A549 (cell line): ENCODE results near the gene SFI1. TPM values are rescaled to one million over a fixed set of nuclear protein-coding genes. Genes with fewer than 3 reads are reported as not detected.

ENCODE experiments used
- ATAC-seq, 2 experiments: fragments of 200-7000 bp in 1 of 2; fragments of >200 bp in 1 of 2; cut with Nextera tagmentation in 1 of 2; cut with Tn5 transposase in 1 of 2; 3 replicates each; pipeline versions ENCODE4 v1.8.0 to v1.9.1; 2018 to 2020; ENCODE audit warnings: mild to moderate bottlenecking in 1 of 2, moderate library complexity in 1 of 2
- CTCF ChIA-PET: fragments of 300-600 bp; sonication (Branson Sonifier 250); formaldehyde crosslinking; extraction: SDS; loops from one replicate; lab custom pipeline; 2021; ENCODE audit warnings: antibody characterized with exemption, inconsistent platforms; lab: Yijun Ruan, JAX
- POLR2A ChIA-PET: fragments of 350-600 bp; formaldehyde crosslinking; extraction: SDS; loops from one replicate; lab custom pipeline; 2021; ENCODE audit warnings: antibody characterized with exemption, inconsistent platforms; lab: Yijun Ruan, JAX
- DNase-seq, 2 experiments: peaks; one replicate each; pipeline versions ENCODE4 v3.0.0 to v3.0.0-alpha.2; 2011 to 2016; ENCODE audit warnings: low read depth in 1 of 2, low spot score in 1 of 2
- FAIRE-seq: peaks from 2 replicates; lab custom pipeline; 2011; peaks lifted over from hg19 to GRCh38; lab: Jason Lieb, UNC
- H3K27ac ChIP-seq, 2 experiments: fragments of >200 bp; sonication (Bioruptor Twin); formaldehyde crosslinking; 3 replicates each; pipeline ENCODE4 v1.5.1; 2016 to 2017
- H3K4me1 ChIP-seq: fragments of >200 bp; sonication (Bioruptor Twin); formaldehyde crosslinking; 3 replicates; pipeline ENCODE4 v1.6.1; 2016
- H3K4me2 ChIP-seq: fragments of >200 bp; sonication (Bioruptor Twin); formaldehyde crosslinking; 3 replicates; pipeline ENCODE4 v1.6.1; 2016
- H3K4me3 ChIP-seq: fragments of >200 bp; sonication (Bioruptor Twin); formaldehyde crosslinking; 3 replicates; pipeline ENCODE4 v1.5.1; 2016
- H3K9me3 ChIP-seq: fragments of >200 bp; sonication (Bioruptor Twin); formaldehyde crosslinking; 3 replicates; pipeline ENCODE4 v1.6.1; 2016
- CBX2 ChIP-seq: fragments of 200-600 bp; sonication (generic); IDR thresholded peaks from 2 replicates; pipeline ENCODE4 v1.6.1; 2016; ENCODE audit warnings: low read depth, mild to moderate bottlenecking, borderline replicate concordance
- CBX8 ChIP-seq: fragments of 200-600 bp; sonication (generic); IDR thresholded peaks from 2 replicates; pipeline ENCODE4 v1.6.1; 2016
- CEBPB ChIP-seq, 2 experiments: fragments of >200 bp in 1 of 2; sonication (Bioruptor Twin) in 1 of 2; formaldehyde crosslinking in 1 of 2; IDR thresholded peaks; 2 replicates each; pipeline ENCODE4 v1.6.1; 2012 to 2016
- EHF ChIP-seq: fragments of 250-450 bp; sonication (Bioruptor Pico); IDR thresholded peaks from 2 replicates; pipeline ENCODE4 v1.5.0; 2020; ENCODE audit warnings: mild to moderate bottlenecking
- ESRRA ChIP-seq: fragments of 150-350 bp; IDR thresholded peaks from 2 replicates; pipeline ENCODE4 v1.6.1; 2014; ENCODE audit warnings: mild to moderate bottlenecking, low read length, borderline replicate concordance
- FOSB ChIP-seq: fragments of 250-450 bp; sonication (Bioruptor Pico); IDR thresholded peaks from 2 replicates; pipeline ENCODE4 v1.5.0; 2020; ENCODE audit warnings: mild to moderate bottlenecking, moderate library complexity
- FOSL2 ChIP-seq, 2 experiments: fragments of 450-650 bp in 1 of 2; fragments of >200 bp in 1 of 2; sonication (Bioruptor Twin) in 1 of 2; formaldehyde crosslinking; IDR thresholded peaks; 2 replicates each; pipeline versions ENCODE4 v1.5.0 to v1.6.1; 2016 to 2020; ENCODE audit warnings: mild to moderate bottlenecking in 1 of 2, moderate library complexity in 1 of 2
- GATA3 ChIP-seq: IDR thresholded peaks from 2 replicates; pipeline ENCODE4 v1.6.1; 2012; ENCODE audit warnings: borderline replicate concordance
- HDAC2 ChIP-seq: fragments of 200-600 bp; sonication (generic); IDR thresholded peaks from 2 replicates; pipeline ENCODE4 v1.6.1; 2016
- HEYL ChIP-seq: fragments of 250-450 bp; sonication (Bioruptor Pico); IDR thresholded peaks from 2 replicates; pipeline ENCODE4 v1.8.0; 2021; ENCODE audit warnings: mild to moderate bottlenecking, moderate library complexity
- HOXA7 ChIP-seq: fragments of 250-450 bp; sonication (Bioruptor Pico); IDR thresholded peaks from 2 replicates; pipeline ENCODE4 v1.5.0; 2020; ENCODE audit warnings: mild to moderate bottlenecking, moderate library complexity
- HOXB5 ChIP-seq: fragments of 250-450 bp; sonication (Bioruptor Pico); IDR thresholded peaks from 2 replicates; pipeline ENCODE4 v1.5.0; 2020; ENCODE audit warnings: mild to moderate bottlenecking, moderate library complexity
- JUN ChIP-seq, 2 experiments: fragments of >200 bp; sonication (Bioruptor Twin); formaldehyde crosslinking; IDR thresholded peaks; 2 replicates in 1 of 2; 3 replicates in 1 of 2; pipeline ENCODE4 v1.6.1; 2016 to 2017
- JUNB ChIP-seq: fragments of >200 bp; sonication (Bioruptor Twin); formaldehyde crosslinking; IDR thresholded peaks from 2 replicates; pipeline ENCODE4 v1.6.1; 2016
- KDM5A ChIP-seq: fragments of 200-600 bp; sonication (generic); IDR thresholded peaks from 2 replicates; pipeline ENCODE4 v1.6.1; 2016; ENCODE audit warnings: antibody characterized with exemption, mild to moderate bottlenecking
- MAZ ChIP-seq: fragments of 150-350 bp; IDR thresholded peaks from 2 replicates; pipeline ENCODE4 v1.6.1; 2014; ENCODE audit warnings: antibody characterized with exemption, low read depth, low read length, borderline replicate concordance
- NFE2L2 ChIP-seq: fragments of 150-350 bp; conservative IDR thresholded peaks from 2 replicates; pipeline ENCODE4 v1.6.1; 2014; ENCODE audit warnings: low read length
- PHF8 ChIP-seq: fragments of 200-600 bp; sonication (generic); IDR thresholded peaks from 2 replicates; pipeline ENCODE4 v1.6.1; 2016; ENCODE audit warnings: low read depth, mild to moderate bottlenecking, antibody characterized with exemption, moderate library complexity, borderline replicate concordance
- POLR2A ChIP-seq: IDR thresholded peaks from 2 replicates; pipeline ENCODE4 v1.6.1; 2012; ENCODE audit warnings: mild to moderate bottlenecking, low read length
- POLR2AphosphoS2 ChIP-seq: conservative IDR thresholded peaks from 2 replicates; pipeline ENCODE4 v1.6.1; 2012; ENCODE audit warnings: low read length, improper control_type of control experiment, inconsistent platforms
- RAD21 ChIP-seq, 2 experiments: fragments of >200 bp in 1 of 2; sonication (Bioruptor Twin) in 1 of 2; formaldehyde crosslinking in 1 of 2; IDR thresholded peaks in 1 of 2; conservative IDR thresholded peaks in 1 of 2; 2 replicates in 1 of 2; 3 replicates in 1 of 2; pipeline ENCODE4 v1.6.1; 2012 to 2018; ENCODE audit warnings: inconsistent platforms in 1 of 2
- RFX5 ChIP-seq: fragments of 450-650 bp; IDR thresholded peaks from 2 replicates; pipeline ENCODE4 v1.7.1; 2014; ENCODE audit warnings: antibody characterized with exemption, mild to moderate bottlenecking, moderate library complexity
- RNF2 ChIP-seq: fragments of 200-600 bp; sonication (generic); IDR thresholded peaks from 2 replicates; pipeline ENCODE4 v1.6.1; 2016; ENCODE audit warnings: low read depth, mild to moderate bottlenecking, antibody characterized with exemption, moderate library complexity, borderline replicate concordance
- ZFP36 ChIP-seq: fragments of 450-650 bp; IDR thresholded peaks from 2 replicates; pipeline ENCODE4 v1.6.1; 2014; ENCODE audit warnings: borderline replicate concordance; ENCODE audit not compliant: partially characterized antibody
- WGBS: methylation state at CpG from one replicate; pipeline ENCODE4 v1.1.6; 2017; ENCODE audit errors: missing lambda C conversion rate; 5-methylcytosine and 5-hydroxymethylcytosine counted together
- polyA plus RNA-seq, 4 experiments: library from polyadenylated mRNA; depleted of rRNA in 3 of 4; stranded (reverse); fragments of >200 nt; fragmentation: RNase III in 1 of 4; extraction: RNeasy Plus Mini Kit Qiagen cat#74134 plus additional on column Dnase treatment in 1 of 4; gene quantifications; 2 replicates in 3 of 4; 3 replicates in 1 of 4; pipeline ENCODE4 v1.2.3, GENCODE V29; 2011 to 2017
- TF ChIP-seq, protein P1 (sequence below): fragments of >200 bp; sonication (Bioruptor Twin); formaldehyde crosslinking; IDR thresholded peaks from 3 replicates; pipeline ENCODE4 v1.6.1; 2016
- TF ChIP-seq, protein P2 (sequence below): fragments of 250-450 bp; sonication (Bioruptor Pico); IDR thresholded peaks from 2 replicates; pipeline ENCODE4 v1.5.0; 2021; ENCODE audit warnings: mild to moderate bottlenecking, moderate library complexity, borderline replicate concordance

The SFI1 gene
- polyA plus RNA-seq, 2 of the 4 experiments (the other 2 are of a cell fraction), result 6.8 to 17.9 TPM

DNA sequence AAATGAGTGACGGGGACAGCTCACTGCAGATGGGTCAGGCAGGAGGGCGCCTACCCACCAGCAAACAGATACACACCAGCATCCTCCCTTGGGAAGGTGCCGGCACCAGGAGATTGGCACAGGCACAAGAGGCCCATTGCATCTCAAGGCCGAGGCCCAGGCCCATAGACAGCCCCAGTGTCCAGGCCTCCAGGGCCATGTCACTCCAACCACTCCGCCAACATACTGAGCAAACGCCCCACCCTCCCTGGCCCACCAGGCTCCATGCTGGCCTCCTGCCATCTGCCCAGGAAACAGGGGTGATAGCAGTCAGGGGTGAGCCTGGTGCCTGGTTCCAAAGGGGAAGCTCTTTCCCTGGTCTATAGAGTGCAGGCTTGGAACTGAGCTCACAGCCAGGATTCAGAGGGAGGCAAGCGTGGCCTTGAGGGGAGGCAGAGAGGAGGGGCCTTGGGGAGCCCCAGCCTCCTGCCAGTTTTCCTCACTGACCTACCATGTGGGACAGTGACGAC, 130.9 kb downstream of the SFI1 start:
- ATAC-seq (no peak), FAIRE-seq (no peak), DNase-seq (no peak)
- H3K4me2 ChIP-seq, result no peak overlapping the region
- POLR2A ChIA-PET, result no interaction called here
- H3K9me3 ChIP-seq, result no peaks in the 10 kb centered on the region
- no peak overlapping the region for H3K4me3 ChIP-seq
- CTCF ChIA-PET, result interaction anchor here (1.3 to 2.1 kb wide), 3 partner anchors 14 to 71 kb away, joined by 3 to 8 read pairs (median 6); no protein-coding TSS in a partner anchor
- TF ChIP-seq CEBPB (IDR thresholded peaks at IDR 0.05) (no peak), KDM5A (no peak), MAZ (no peak), RNF2 (no peak), PHF8 (no peak), CBX8 (no peak), ZFP36 (no peak), POLR2A (no peak), HDAC2 (no peak), HOXA7 (CRISPR knock-in tag) (no peak), HOXB5 (CRISPR knock-in tag) (no peak), CBX2 (no peak), RFX5 (no peak), RAD21 (conservative IDR thresholded peaks at IDR 0.05 in 1 of 2, IDR thresholded peaks at IDR 0.05 in 1 of 2) (no peak), ESRRA (no peak), GATA3 (no peak), POLR2AphosphoS2 (no peak), JUN (IDR thresholded peaks at IDR 0.05) (no peak)
- TF ChIP-seq, protein P1, sequence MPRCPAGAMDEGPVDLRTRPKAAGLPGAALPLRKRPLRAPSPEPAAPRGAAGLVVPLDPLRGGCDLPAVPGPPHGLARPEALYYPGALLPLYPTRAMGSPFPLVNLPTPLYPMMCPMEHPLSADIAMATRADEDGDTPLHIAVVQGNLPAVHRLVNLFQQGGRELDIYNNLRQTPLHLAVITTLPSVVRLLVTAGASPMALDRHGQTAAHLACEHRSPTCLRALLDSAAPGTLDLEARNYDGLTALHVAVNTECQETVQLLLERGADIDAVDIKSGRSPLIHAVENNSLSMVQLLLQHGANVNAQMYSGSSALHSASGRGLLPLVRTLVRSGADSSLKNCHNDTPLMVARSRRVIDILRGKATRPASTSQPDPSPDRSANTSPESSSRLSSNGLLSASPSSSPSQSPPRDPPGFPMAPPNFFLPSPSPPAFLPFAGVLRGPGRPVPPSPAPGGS, result no peak
- peaks cover 10% of the 10 kb centered on the region; the same call in 1 of the 3 replicates for H3K4me1 ChIP-seq
- WGBS, result 91% methylated on average over 5 of the region's 8 CpGs
- H3K27ac ChIP-seq, result no peak overlapping the region

DNA sequence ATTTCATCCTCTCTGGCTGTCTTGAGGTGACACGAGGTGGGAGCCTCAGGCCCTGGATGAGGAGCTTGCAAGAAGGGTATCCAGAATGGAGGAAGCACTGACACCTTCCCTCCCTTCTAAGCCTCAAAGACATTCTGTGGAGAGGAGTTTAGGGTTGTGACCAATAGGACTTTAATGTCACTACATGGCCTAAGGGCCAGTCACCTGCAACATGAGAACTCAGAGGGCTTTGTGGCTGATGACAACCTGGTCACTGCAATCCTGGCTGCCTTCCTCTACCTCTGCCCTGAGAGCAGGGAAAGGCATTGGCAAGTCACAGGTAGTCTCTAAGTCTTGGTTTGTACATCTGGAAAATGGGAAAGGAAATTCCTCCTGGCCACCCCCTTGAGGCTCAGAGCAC, 132.0 kb downstream of the SFI1 start:
- no peak for DNase-seq
- H3K4me2 ChIP-seq, result no peak overlapping the region
- no CpG with 5 or more reads among the region's 1 CpG for WGBS
- no peaks in the 10 kb centered on the region for H3K9me3 ChIP-seq
- H3K4me3 ChIP-seq, result no peak overlapping the region
- no peak overlapping the region for H3K27ac ChIP-seq
- CTCF ChIA-PET, result interaction anchor here (1.8 to 2.1 kb wide), 2 partner anchors 15 to 72 kb away, joined by 6 to 8 read pairs; no protein-coding TSS in a partner anchor
- POLR2A ChIA-PET, result no interaction called here
- TF ChIP-seq RFX5 (no peak), HOXA7 (CRISPR knock-in tag) (no peak), EHF (CRISPR knock-in tag) (no peak), ESRRA (no peak), FOSL2 (IDR thresholded peaks at IDR 0.05) (no peak), FOSL2 (CRISPR knock-in tag; IDR thresholded peaks at IDR 0.05) (no peak), POLR2AphosphoS2 (no peak), CBX2 (no peak), JUNB (no peak), FOSB (CRISPR knock-in tag) (no peak), GATA3 (no peak), HEYL (CRISPR knock-in tag) (no peak), NFE2L2 (no peak)
- TF ChIP-seq, protein P2, sequence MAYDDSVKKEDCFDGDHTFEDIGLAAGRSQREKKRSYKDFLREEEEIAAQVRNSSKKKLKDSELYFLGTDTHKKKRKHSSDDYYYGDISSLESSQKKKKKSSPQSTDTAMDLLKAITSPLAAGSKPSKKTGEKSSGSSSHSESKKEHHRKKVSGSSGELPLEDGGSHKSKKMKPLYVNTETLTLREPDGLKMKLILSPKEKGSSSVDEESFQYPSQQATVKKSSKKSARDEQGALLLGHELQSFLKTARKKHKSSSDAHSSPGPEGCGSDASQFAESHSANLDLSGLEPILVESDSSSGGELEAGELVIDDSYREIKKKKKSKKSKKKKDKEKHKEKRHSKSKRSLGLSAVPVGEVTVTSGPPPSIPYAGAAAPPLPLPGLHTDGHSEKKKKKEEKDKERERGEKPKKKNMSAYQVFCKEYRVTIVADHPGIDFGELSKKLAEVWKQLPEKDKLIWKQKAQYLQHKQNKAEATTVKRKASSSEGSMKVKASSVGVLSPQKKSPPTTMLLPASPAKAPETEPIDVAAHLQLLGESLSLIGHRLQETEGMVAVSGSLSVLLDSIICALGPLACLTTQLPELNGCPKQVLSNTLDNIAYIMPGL (CRISPR knock-in tag), result no peak
- peaks cover 10% of the 10 kb centered on the region; the same call in 1 of the 3 replicates for H3K4me1 ChIP-seq
- FAIRE-seq, result no peak
- no peak for ATAC-seq
